GM12875 (cell line): ENCODE data around the gene SPATA31E1.
"Not testable (repeated sequence)": the region's sequence is repeated elsewhere in the genome, so short reads cannot be mapped to it uniquely, and the experiment has no call there.

Experiments used
- H3K4me3 ChIP-seq: one replicate; pipeline ENCODE4 v1.5.1; 2011; ENCODE audit warnings: low read depth, low read length, control low read depth
- TF ChIP-seq, protein P1 (sequence below): IDR thresholded peaks from 2 replicates; pipeline ENCODE4 v1.5.1; 2011; ENCODE audit warnings: low read depth, mild to moderate bottlenecking, control low read depth, inconsistent platforms, low read length, moderate library complexity, borderline replicate concordance; ENCODE audit not compliant: insufficient read depth

Gene SPATA31E1

DNA sequence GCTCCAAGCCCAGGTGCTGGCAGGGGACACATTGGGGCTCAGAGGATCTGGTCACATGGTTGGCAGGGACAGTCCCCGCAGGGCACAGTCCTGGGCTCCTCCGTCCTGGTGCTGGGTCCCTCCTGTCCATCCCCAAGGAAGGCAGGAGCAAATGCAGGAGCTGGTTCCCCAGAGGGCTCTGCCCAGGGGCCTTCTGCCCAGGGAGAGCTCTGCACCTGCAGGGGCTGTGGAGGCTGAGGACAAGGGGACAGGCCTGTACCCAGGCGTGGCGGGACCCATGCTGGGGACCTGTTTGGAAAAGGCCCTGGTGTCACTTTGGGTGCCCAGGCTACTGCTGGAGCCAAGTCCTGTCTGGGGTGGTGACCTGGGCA, 7.2 kb downstream of the SPATA31E1 start:
- TF ChIP-seq, protein P1, sequence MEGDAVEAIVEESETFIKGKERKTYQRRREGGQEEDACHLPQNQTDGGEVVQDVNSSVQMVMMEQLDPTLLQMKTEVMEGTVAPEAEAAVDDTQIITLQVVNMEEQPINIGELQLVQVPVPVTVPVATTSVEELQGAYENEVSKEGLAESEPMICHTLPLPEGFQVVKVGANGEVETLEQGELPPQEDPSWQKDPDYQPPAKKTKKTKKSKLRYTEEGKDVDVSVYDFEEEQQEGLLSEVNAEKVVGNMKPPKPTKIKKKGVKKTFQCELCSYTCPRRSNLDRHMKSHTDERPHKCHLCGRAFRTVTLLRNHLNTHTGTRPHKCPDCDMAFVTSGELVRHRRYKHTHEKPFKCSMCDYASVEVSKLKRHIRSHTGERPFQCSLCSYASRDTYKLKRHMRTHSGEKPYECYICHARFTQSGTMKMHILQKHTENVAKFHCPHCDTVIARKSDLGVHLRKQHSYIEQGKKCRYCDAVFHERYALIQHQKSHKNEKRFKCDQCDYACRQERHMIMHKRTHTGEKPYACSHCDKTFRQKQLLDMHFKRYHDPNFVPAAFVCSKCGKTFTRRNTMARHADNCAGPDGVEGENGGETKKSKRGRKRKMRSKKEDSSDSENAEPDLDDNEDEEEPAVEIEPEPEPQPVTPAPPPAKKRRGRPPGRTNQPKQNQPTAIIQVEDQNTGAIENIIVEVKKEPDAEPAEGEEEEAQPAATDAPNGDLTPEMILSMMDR, result no peak
- H3K4me3 ChIP-seq, result no peak overlapping the region

DNA sequence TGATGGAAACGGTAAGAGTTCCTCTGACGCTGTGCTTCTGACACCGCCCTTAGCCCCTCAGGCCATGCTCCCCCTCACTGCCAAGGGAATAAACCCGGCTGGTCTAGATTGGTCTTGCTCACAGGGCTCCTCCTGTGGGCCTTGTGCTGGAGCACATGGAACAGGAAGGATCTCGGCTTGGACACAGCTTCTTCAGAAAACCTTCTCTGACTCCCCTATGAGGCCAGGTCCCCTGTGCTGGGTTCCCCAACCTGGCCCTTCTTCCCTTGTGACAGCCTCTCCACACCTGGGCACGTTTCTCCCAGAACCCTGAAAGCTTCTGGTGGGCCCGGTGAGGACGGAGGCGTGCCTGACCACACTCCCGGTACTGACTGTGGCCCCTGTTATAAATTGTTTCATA, 8.2 kb downstream of the SPATA31E1 start:
- TF ChIP-seq, protein P1, result no peak
- no peak overlapping the region for H3K4me3 ChIP-seq

DNA sequence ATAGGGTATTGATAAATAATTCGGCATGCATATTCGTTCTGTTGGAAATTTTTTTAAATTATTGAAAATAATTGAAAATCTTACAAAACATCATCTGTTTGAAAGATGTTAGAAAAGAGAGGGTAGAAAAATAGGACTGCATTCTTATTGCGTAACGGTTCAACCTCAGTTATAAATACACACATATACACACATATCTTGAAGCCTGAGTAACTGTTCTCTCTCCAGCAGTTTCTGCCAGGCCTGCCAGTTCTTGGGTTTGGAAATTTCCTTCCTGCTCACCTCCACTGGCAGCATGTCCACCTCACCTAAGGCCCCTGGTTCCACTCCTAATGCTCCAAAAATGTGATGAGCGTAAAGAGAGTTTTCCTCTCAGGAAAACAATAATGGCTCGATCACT, 9.1 kb downstream of the SPATA31E1 start:
- TF ChIP-seq, protein P1, result no peak
- H3K4me3 ChIP-seq, result no peak overlapping the region

DNA sequence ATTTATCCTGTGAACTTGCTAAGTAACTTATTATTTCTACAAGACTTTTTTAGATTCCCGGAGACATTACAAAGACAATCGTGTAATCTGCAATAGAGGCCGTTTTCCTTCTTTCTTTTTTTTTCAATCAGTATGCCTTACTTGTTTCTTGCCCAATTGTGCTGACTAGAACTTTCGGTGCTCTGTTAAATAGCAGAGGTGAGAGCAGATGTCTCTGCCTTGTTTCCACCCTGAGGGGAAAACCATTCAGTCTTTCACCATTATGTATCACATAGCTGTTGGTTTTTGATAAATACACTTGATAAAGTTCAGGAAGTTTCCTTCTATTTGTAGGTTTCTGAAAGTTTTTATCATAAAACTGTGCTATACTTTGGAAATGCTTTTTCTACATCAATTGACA, 10.3 kb downstream of the SPATA31E1 start:
- no peak overlapping the region for H3K4me3 ChIP-seq
- TF ChIP-seq, protein P1, result no peak

DNA sequence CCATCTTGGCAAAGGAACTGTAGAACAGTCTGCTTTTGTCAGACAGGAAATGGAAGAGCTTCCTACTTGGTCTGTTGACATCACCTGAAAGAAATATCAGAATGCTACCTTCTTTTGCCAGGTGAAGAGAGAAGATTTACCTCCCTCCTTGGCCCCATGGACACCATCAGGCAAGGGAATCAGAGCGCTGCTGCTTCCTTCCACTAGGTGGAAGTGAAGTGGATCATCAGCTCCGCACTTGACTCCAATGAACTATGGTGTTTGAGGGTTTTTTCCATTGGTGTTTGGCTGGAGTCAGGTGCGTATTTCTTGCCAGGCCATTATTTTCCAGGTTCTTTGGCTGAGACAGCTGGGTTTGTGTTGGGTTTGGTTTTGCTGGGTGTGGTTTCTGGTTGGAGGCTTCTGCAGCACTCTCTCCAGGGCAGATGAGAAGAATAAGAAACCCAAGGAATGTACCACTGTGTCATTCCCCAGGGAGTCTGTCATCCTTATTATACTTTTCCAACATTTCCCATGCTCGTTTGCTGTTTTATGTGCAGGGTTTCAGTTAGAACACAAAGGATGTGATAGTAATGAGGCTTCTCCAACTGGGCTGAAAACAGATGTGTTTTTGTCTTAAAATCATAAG, 12.4 kb downstream of the SPATA31E1 start:
- H3K4me3 ChIP-seq, result no peak overlapping the region
- TF ChIP-seq, protein P1, result no peak

DNA sequence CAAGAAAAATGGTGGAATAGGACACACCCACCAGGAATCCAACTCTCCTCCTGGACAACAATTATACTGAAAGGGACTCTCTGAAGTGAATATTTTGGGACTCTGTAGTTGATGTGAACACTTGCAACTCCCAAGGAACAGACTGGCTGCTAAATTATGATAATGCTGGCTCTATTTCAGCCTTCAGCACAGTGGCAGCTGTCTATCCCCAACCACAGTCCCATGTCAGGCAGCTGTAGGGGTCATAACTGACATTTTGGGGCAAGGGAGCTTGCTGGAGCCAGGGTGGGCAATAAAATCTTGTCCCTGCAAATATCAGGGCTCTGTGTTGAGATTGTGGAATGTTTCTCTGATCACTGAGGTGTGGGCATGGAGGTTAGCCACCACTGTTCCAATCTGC, 14.2 kb downstream of the SPATA31E1 start:
- H3K4me3 ChIP-seq, result no peak overlapping the region
- TF ChIP-seq, protein P1, result no peak

DNA sequence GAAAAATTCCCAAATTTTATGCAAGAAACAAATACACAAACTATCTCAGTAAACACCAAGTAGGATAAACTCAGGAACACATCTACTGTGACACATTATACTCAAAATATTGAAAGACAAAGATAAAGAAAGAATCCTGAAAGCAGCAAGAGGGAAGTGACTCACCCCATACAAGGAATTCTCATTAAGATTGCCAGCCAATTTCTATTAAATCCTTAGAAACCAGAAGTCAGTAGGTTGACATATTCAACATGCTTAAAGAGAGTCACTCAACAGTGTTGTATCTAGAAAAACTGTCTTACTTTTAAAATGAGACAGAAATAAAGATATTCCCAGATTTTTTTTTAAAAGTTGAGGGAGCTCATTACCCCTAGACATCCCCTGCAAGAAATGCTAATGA, 15.5 kb downstream of the SPATA31E1 start:
- H3K4me3 ChIP-seq, result no peak overlapping the region
- TF ChIP-seq, protein P1, result no peak

DNA sequence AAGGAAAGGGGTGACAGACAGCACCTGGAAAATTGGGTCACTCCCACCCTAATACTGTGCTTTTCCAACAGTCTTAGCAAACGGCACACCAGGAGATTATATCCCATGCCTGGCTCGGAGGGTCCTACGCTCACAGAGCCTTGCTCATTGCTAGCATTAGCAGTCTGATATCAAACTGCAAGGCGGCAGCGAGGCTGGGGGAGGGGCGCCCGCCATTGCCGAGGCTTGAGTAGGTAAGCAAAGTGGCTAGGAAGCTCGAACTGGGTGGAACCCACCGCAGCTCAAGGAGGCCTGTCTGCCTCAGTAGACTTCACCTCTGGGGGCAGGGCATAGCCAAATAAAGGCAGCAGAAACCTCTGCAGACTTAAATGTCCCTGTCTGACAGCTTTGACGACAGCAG, 19.7 kb downstream of the SPATA31E1 start:
- H3K4me3 ChIP-seq, result not testable (repeated sequence)
